K562 (cell line): ENCODE results near the gene HECA.

Experiments used
- CTBP1 ChIP-seq: fragments of 450-650 bp; IDR thresholded peaks from 2 replicates; pipeline ENCODE4 v1.6.1; 2016; ENCODE audit warnings: borderline replicate concordance
- CTCF ChIP-seq, 3 experiments: IDR thresholded peaks in 2 of 3; conservative IDR thresholded peaks in 1 of 3; 2 replicates each; pipeline ENCODE4 v1.5.1; 2011 to 2012; ENCODE audit warnings: low read length in 3 of 3, mild to moderate bottlenecking in 3 of 3, control low read depth in 2 of 3, improper control_type of control experiment in 1 of 3, inconsistent platforms in 1 of 3, low read depth in 1 of 3, mixed read lengths in 1 of 3, moderate library complexity in 1 of 3; ENCODE audit not compliant: insufficient read depth in 2 of 3
- SETDB1 ChIP-seq: IDR thresholded peaks from one replicate; pipeline ENCODE4 v1.6.1; 2012; ENCODE audit warnings: low read length, control low read depth, inconsistent platforms
- SMARCB1 ChIP-seq: IDR thresholded peaks from 2 replicates; pipeline ENCODE4 v1.6.1; 2011; ENCODE audit warnings: improper control_type of control experiment, low read depth; ENCODE audit not compliant: insufficient read length
- SMC3 ChIP-seq: conservative IDR thresholded peaks from 2 replicates; pipeline ENCODE4 v1.6.1; 2011; ENCODE audit warnings: low read depth, low read length, improper control_type of control experiment; ENCODE audit not compliant: insufficient read depth
- ZNF384 ChIP-seq: IDR thresholded peaks from 2 replicates; pipeline ENCODE4 v1.6.1; 2012; ENCODE audit warnings: low read depth, low read length, improper control_type of control experiment
- ZNF639 ChIP-seq, 2 experiments: fragments of 200-800 bp in 1 of 2; sonication (Bioruptor generic) in 1 of 2; sonication (generic) in 1 of 2; formaldehyde crosslinking in 1 of 2; IDR thresholded peaks in 1 of 2; conservative IDR thresholded peaks in 1 of 2; 2 replicates each; pipeline versions ENCODE4 v1.5.0 to v1.6.1; 2016 to 2020; ENCODE audit warnings: missing compliant biosample characterization in 1 of 2, missing genetic modification characterization in 1 of 2, missing genetic modification reagents in 1 of 2

- TF ChIP-seq SMARCB1, result no peak
- TF ChIP-seq SETDB1, result no peak
- no peak for TF ChIP-seq CTCF (IDR thresholded peaks at IDR 0.05 in 2 of 3, conservative IDR thresholded peaks at IDR 0.05 in 1 of 3; ENCODE audit: insufficient read depth in 2 of 3, low read depth in 1 of 3, low read length in 3 of 3)
- TF ChIP-seq ZNF384, result no peak
- no peak for TF ChIP-seq CTBP1
- TF ChIP-seq SMC3, result no peak
- no peak for TF ChIP-seq ZNF639 (CRISPR knock-in tag; conservative IDR thresholded peaks at IDR 0.05 in 1 of 2, IDR thresholded peaks at IDR 0.05 in 1 of 2)
Observed at GRCh38 chr6:139198529-139199288, 63.8 kb downstream of the HECA start.
